A549 (cell line): ENCODE results near the gene RPS6KB1.
"Not testable (repeated sequence)": the region's sequence is repeated elsewhere in the genome, so short reads cannot be mapped to it uniquely, and the experiment has no call there.

ENCODE experiments used
- CEBPB ChIP-seq, 2 experiments: fragments of >200 bp in 1 of 2; sonication (Bioruptor Twin) in 1 of 2; formaldehyde crosslinking in 1 of 2; IDR thresholded peaks; 2 replicates each; pipeline ENCODE4 v1.6.1; 2012 to 2016
- MYC ChIP-seq: IDR thresholded peaks from 2 replicates; pipeline ENCODE4 v1.6.1; 2012; ENCODE audit warnings: mild to moderate bottlenecking, inconsistent platforms, low read length, improper control_type of control experiment, borderline replicate concordance
- POLR2A ChIP-seq: IDR thresholded peaks from 2 replicates; pipeline ENCODE4 v1.6.1; 2012; ENCODE audit warnings: mild to moderate bottlenecking, low read length
- ZFP36 ChIP-seq: fragments of 450-650 bp; IDR thresholded peaks from 2 replicates; pipeline ENCODE4 v1.6.1; 2014; ENCODE audit warnings: borderline replicate concordance; ENCODE audit not compliant: partially characterized antibody
- TF ChIP-seq, protein P1 (sequence below): fragments of >200 bp; sonication (Bioruptor Twin); formaldehyde crosslinking; IDR thresholded peaks from 3 replicates; pipeline ENCODE4 v1.5.1; 2016
- TF ChIP-seq, protein P2 (sequence below): fragments of 450-650 bp; IDR thresholded peaks from 2 replicates; pipeline ENCODE4 v1.6.1; 2014; ENCODE audit warnings: antibody characterized with exemption
- TF ChIP-seq, protein P3 (sequence below): fragments of 150-350 bp; IDR thresholded peaks from 2 replicates; pipeline ENCODE4 v1.6.1; 2014; ENCODE audit warnings: low read depth, mild to moderate bottlenecking, low read length
- TF ChIP-seq, protein P4 (sequence below): IDR thresholded peaks from 2 replicates; pipeline ENCODE4 v1.6.1; 2012

DNA sequence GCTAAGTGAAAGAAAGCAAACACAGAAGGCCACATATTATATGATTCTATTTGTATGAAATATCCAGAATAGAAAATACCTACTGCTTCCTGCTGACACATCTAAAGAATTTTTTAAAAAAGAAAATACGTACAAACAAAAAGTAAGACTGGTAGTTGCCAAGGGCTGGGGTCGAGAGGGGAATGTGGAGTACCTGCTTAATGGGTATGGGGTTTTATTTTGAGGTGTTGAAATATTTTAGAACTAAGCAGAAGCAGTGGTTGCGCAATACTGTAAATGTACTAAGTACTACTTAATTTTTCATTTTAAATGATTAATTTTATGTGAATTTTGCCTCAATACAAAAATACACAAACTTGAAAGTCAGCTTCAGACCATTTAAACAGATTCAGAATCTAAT is 103.7 kb downstream of the RPS6KB1 start:
- TF ChIP-seq MYC; ZFP36; POLR2A; CEBPB (IDR thresholded peaks at IDR 0.05): not testable (repeated sequence)
- TF ChIP-seq, protein P1, sequence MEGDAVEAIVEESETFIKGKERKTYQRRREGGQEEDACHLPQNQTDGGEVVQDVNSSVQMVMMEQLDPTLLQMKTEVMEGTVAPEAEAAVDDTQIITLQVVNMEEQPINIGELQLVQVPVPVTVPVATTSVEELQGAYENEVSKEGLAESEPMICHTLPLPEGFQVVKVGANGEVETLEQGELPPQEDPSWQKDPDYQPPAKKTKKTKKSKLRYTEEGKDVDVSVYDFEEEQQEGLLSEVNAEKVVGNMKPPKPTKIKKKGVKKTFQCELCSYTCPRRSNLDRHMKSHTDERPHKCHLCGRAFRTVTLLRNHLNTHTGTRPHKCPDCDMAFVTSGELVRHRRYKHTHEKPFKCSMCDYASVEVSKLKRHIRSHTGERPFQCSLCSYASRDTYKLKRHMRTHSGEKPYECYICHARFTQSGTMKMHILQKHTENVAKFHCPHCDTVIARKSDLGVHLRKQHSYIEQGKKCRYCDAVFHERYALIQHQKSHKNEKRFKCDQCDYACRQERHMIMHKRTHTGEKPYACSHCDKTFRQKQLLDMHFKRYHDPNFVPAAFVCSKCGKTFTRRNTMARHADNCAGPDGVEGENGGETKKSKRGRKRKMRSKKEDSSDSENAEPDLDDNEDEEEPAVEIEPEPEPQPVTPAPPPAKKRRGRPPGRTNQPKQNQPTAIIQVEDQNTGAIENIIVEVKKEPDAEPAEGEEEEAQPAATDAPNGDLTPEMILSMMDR = not testable (repeated sequence)
- TF ChIP-seq, protein P2, sequence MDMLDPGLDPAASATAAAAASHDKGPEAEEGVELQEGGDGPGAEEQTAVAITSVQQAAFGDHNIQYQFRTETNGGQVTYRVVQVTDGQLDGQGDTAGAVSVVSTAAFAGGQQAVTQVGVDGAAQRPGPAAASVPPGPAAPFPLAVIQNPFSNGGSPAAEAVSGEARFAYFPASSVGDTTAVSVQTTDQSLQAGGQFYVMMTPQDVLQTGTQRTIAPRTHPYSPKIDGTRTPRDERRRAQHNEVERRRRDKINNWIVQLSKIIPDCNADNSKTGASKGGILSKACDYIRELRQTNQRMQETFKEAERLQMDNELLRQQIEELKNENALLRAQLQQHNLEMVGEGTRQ = not testable (repeated sequence)
- TF ChIP-seq, protein P3, sequence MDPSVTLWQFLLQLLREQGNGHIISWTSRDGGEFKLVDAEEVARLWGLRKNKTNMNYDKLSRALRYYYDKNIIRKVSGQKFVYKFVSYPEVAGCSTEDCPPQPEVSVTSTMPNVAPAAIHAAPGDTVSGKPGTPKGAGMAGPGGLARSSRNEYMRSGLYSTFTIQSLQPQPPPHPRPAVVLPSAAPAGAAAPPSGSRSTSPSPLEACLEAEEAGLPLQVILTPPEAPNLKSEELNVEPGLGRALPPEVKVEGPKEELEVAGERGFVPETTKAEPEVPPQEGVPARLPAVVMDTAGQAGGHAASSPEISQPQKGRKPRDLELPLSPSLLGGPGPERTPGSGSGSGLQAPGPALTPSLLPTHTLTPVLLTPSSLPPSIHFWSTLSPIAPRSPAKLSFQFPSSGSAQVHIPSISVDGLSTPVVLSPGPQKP = not testable (repeated sequence)
- TF ChIP-seq, protein P4, sequence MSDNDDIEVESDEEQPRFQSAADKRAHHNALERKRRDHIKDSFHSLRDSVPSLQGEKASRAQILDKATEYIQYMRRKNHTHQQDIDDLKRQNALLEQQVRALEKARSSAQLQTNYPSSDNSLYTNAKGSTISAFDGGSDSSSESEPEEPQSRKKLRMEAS = not testable (repeated sequence)
